NT2/D1 (cell line): ENCODE results near the gene RGS7.

Experiments
- YY1 ChIP-seq: IDR thresholded peaks from 2 replicates; pipeline ENCODE4 v1.6.1; 2011; ENCODE audit not compliant: insufficient read length, insufficient read depth
- ZNF274 ChIP-seq: IDR thresholded peaks from 2 replicates; pipeline ENCODE4 v1.6.1; 2011; ENCODE audit warnings: mild to moderate bottlenecking, low read depth, low read length

GRCh38 chr1:240732390-240732789, 624.6 kb downstream of the RGS7 start:
- TF ChIP-seq YY1, result no peak
- TF ChIP-seq ZNF274, result no peak
